ENCODE measurements around the gene PRR19. TPM values are rescaled to one million over a fixed set of nuclear protein-coding genes. Genes with fewer than 3 reads are reported as not detected.

The PRR19 gene
- total RNA-seq, 2 donors from 2014 or later: 1.4 to 2.7 TPM

GRCh38 chr19:42279902-42280814 lies 21.8 kb upstream of the PRR19 start:
- peak overlapping the region; percentile 81 for H3K27ac Mint-ChIP-seq
- peak; percentile 98 for TF ChIP-seq CTCF (conservative IDR thresholded peaks at IDR 0.05)
- Histone ChIP-seq H3K9me3 (ENCODE audit: control insufficient read depth, low read length) (no peaks in the 10 kb centered on the region), H3K27ac (ENCODE audit: low read depth, low read length) (peak overlapping the region; percentile 82), H3K4me3 (ENCODE audit: low read length) (peak overlapping the region; percentile 90), H3K36me3 (ENCODE audit: control insufficient read depth, insufficient read depth, low read length) (peaks cover 2% of the 10 kb centered on the region), H3K9ac (ENCODE audit: extremely low read depth, low read length, poor library complexity, severe bottlenecking) (peak overlapping the region; percentile 44), H3K4me1 (ENCODE audit: control insufficient read depth, insufficient read depth, low read length) (peaks cover 15% of the 10 kb centered on the region), H3K27me3 (ENCODE audit: control insufficient read depth, insufficient read depth, low read length, poor library complexity, severe bottlenecking) (no peaks in the 10 kb centered on the region)
- no peak overlapping the region for H3K4me3 Mint-ChIP-seq
- WGBS, 2 experiments (ENCODE audit: insufficient coverage in 1 of 2, insufficient read length in 1 of 2): 0 to 2% methylated on average over 49 to 88 of the region's 89 CpGs
- H3K36me3 Mint-ChIP-seq (ENCODE audit: low read depth): peaks cover 3% of the 10 kb centered on the region
- peak; percentile 93 for DNase-seq
- H3K9me3 Mint-ChIP-seq: no peaks in the 10 kb centered on the region
- H3K27me3 Mint-ChIP-seq (ENCODE audit: insufficient read depth): no peaks in the 10 kb centered on the region
- peaks cover 30% of the 10 kb centered on the region for H3K4me1 Mint-ChIP-seq

GRCh38 chr19:42280815-42281145 lies 21.2 kb upstream of the PRR19 start:
- no peaks in the 10 kb centered on the region for H3K27me3 Mint-ChIP-seq (ENCODE audit: insufficient read depth)
- TF ChIP-seq CTCF (conservative IDR thresholded peaks at IDR 0.05): no peak
- no peak overlapping the region for H3K4me3 Mint-ChIP-seq
- Histone ChIP-seq H3K9ac (ENCODE audit: extremely low read depth, low read length, poor library complexity, severe bottlenecking) (no peak overlapping the region), H3K27ac (ENCODE audit: low read depth, low read length) (peak overlapping the region; percentile 82), H3K4me1 (ENCODE audit: control insufficient read depth, insufficient read depth, low read length) (peaks cover 15% of the 10 kb centered on the region), H3K27me3 (ENCODE audit: control insufficient read depth, insufficient read depth, low read length, poor library complexity, severe bottlenecking) (no peaks in the 10 kb centered on the region), H3K9me3 (ENCODE audit: control insufficient read depth, low read length) (no peaks in the 10 kb centered on the region), H3K4me3 (ENCODE audit: low read length) (peak overlapping the region; percentile 90), H3K36me3 (ENCODE audit: control insufficient read depth, insufficient read depth, low read length) (no peaks in the 10 kb centered on the region)
- peaks cover 33% of the 10 kb centered on the region for H3K4me1 Mint-ChIP-seq
- H3K36me3 Mint-ChIP-seq (ENCODE audit: low read depth): peaks cover 2% of the 10 kb centered on the region
- H3K27ac Mint-ChIP-seq: no peak overlapping the region
- WGBS, 2 experiments (ENCODE audit: insufficient coverage in 1 of 2, insufficient read length in 1 of 2): 5% methylated on average over 20 of the region's 20 CpGs; no CpG with 5 or more reads in 1 of the 2 experiments
- H3K9me3 Mint-ChIP-seq: no peaks in the 10 kb centered on the region
- DNase-seq: no peak

- H3K4me1 ChIP-seq (ENCODE audit: control insufficient read depth, insufficient read depth, low read length): peaks cover 15% of the 10 kb centered on the region
- Mint-ChIP-seq H3K4me1 (peaks cover 38% of the 10 kb centered on the region), H3K27ac (peak overlapping the region; percentile 64), H3K9me3 (no peaks in the 10 kb centered on the region), H3K36me3 (ENCODE audit: low read depth) (peaks cover 4% of the 10 kb centered on the region), H3K4me3 (no peak overlapping the region), H3K27me3 (ENCODE audit: insufficient read depth) (no peaks in the 10 kb centered on the region)
- TF ChIP-seq CTCF (conservative IDR thresholded peaks at IDR 0.05): no peak
- 12 to 21% methylated on average over 12 to 25 of the region's 25 CpGs for WGBS, 2 experiments (ENCODE audit: insufficient coverage in 1 of 2, insufficient read length in 1 of 2)
- H3K36me3 ChIP-seq (ENCODE audit: control insufficient read depth, insufficient read depth, low read length): no peaks in the 10 kb centered on the region
- no peak overlapping the region for H3K9ac ChIP-seq (ENCODE audit: extremely low read depth, low read length, poor library complexity, severe bottlenecking)
- H3K27ac ChIP-seq (ENCODE audit: low read depth, low read length): peak overlapping the region; percentile 77
- no peaks in the 10 kb centered on the region for H3K9me3 ChIP-seq (ENCODE audit: control insufficient read depth, low read length)
- no peaks in the 10 kb centered on the region for H3K27me3 ChIP-seq (ENCODE audit: control insufficient read depth, insufficient read depth, low read length, poor library complexity, severe bottlenecking)
- peak; percentile 82 for DNase-seq
- peak overlapping the region; percentile 67 for H3K4me3 ChIP-seq (ENCODE audit: low read length)
These were observed 20.6 kb upstream of the PRR19 start for GRCh38 chr19:42281146-42281826.

Data from endodermal cell (in vitro differentiated cells).